Tibial artery (tissue), 4 donors: ENCODE measurements around the gene MAP3K7CL.

Experiments used
- DNase-seq, 2 donors: peaks; one replicate each; pipeline ENCODE4 v3.0.0-alpha.2; 2019
- H3K27ac ChIP-seq, 2 donors: fragments of 200-600 bp; sonication (generic) in 1 of 2; 1 replicate in 1 of 2; 2 replicates in 1 of 2; pipeline ENCODE4 v1.5.1; 2018 to 2019; ENCODE audit warnings: mild to moderate bottlenecking in 1 of 2
- H3K27me3 ChIP-seq, 2 donors: fragments of 200-600 bp; sonication (generic) in 1 of 2; one replicate each; pipeline versions ENCODE4 v1.5.1 to v1.6.0; 2016 to 2019
- H3K36me3 ChIP-seq, 3 donors: fragments of 200-600 bp; sonication (generic) in 2 of 3; one replicate each; pipeline ENCODE4 v1.5.1; 2016 to 2019; ENCODE audit warnings: mild to moderate bottlenecking in 2 of 3
- H3K4me1 ChIP-seq, 4 donors: fragments of 200-600 bp; sonication (generic) in 2 of 4; 1 replicate in 3 of 4; 2 replicates in 1 of 4; pipeline ENCODE4 v1.5.1; 2016 to 2019
- H3K4me3 ChIP-seq, 2 donors: fragments of 200-600 bp; sonication (generic) in 1 of 2; 1 replicate in 1 of 2; 2 replicates in 1 of 2; pipeline ENCODE4 v1.5.1; 2018 to 2019; ENCODE audit warnings: mild to moderate bottlenecking in 2 of 2
- H3K9me3 ChIP-seq, 3 donors: fragments of 200-600 bp; sonication (generic) in 1 of 3; one replicate each; pipeline ENCODE4 v1.5.1; 2016 to 2019
- intact Hi-C: fragments of 100-400 bp; cut with DNase I; formaldehyde crosslinking; loops from one replicate; pipeline ENCODE4 v1.15.0; 2023; ENCODE audit warnings: low total_unique reads
- TF ChIP-seq, protein P1 (sequence below), 2 experiments: fragments of 200-600 bp in 1 of 2; fragments of 450-650 bp in 1 of 2; IDR thresholded peaks; one replicate each; pipeline ENCODE4 v1.5.1; 2017 to 2019; ENCODE audit warnings: antibody characterized with exemption in 2 of 2, mild to moderate bottlenecking in 1 of 2, moderate library complexity in 1 of 2

MAP3K7CL gene

DNA sequence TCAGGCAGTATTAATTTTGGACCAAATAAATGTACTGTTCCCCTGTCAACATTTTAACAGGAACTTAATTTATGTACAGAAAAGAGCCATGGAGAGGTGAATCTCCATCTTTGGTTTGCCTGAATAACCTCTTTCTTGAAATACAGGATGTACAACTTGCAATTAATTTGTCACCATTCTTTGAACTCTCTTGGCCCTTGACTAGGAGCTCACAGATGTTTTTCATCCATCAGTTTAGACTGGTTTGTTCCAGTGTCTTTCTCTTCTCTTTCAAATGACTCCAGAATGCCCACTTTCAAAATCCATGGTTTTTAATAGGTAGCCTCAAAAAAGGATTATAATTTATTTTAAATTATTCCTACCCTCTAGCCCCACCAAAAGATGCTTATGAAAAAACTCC lies 5.0 kb downstream of the MAP3K7CL start:
- intact Hi-C loops = no loop called here
- no peaks in the 10 kb centered on the region for H3K27me3 ChIP-seq
- no peaks in the 10 kb centered on the region for H3K36me3 ChIP-seq
- no peak overlapping the region for H3K4me3 ChIP-seq
- no peak for DNase-seq
- TF ChIP-seq, protein P1, sequence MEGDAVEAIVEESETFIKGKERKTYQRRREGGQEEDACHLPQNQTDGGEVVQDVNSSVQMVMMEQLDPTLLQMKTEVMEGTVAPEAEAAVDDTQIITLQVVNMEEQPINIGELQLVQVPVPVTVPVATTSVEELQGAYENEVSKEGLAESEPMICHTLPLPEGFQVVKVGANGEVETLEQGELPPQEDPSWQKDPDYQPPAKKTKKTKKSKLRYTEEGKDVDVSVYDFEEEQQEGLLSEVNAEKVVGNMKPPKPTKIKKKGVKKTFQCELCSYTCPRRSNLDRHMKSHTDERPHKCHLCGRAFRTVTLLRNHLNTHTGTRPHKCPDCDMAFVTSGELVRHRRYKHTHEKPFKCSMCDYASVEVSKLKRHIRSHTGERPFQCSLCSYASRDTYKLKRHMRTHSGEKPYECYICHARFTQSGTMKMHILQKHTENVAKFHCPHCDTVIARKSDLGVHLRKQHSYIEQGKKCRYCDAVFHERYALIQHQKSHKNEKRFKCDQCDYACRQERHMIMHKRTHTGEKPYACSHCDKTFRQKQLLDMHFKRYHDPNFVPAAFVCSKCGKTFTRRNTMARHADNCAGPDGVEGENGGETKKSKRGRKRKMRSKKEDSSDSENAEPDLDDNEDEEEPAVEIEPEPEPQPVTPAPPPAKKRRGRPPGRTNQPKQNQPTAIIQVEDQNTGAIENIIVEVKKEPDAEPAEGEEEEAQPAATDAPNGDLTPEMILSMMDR (IDR thresholded peaks at IDR 0.05) = no peak
- peaks cover 0 to 36% (median 8%) of the 10 kb centered on the region in 4 donors for H3K4me1 ChIP-seq
- H3K9me3 ChIP-seq = no peaks in the 10 kb centered on the region
- H3K27ac ChIP-seq = no peak overlapping the region

DNA sequence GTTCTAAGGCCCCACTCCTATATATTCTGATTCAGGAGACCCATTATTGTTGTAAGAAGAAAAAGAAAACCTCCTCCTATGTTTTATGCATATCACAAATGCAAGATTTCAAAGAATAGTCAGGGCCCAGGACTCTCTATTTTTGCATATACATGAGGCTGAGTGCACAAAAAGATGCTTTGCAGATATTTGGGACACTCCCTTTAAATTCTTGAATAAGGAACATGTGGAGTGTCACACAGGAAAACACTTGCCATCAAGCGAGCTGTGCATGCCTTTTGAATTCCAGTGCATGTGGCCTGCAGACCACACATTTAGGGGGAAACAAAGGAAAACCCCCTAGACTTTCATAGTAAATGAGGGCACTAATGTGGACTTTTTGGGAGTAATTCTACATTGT lies 5.6 kb downstream of the MAP3K7CL start:
- Histone ChIP-seq H3K4me3 (no peak overlapping the region), H3K9me3 (no peaks in the 10 kb centered on the region), H3K4me1 (peaks cover 0 to 31% (median 3%) of the 10 kb centered on the region in 4 donors), H3K27ac (no peak overlapping the region), H3K36me3 (no peaks in the 10 kb centered on the region), H3K27me3 (no peaks in the 10 kb centered on the region)
- no peak for DNase-seq
- TF ChIP-seq, protein P1 (IDR thresholded peaks at IDR 0.05) = no peak
- intact Hi-C loops = no loop called here

DNA sequence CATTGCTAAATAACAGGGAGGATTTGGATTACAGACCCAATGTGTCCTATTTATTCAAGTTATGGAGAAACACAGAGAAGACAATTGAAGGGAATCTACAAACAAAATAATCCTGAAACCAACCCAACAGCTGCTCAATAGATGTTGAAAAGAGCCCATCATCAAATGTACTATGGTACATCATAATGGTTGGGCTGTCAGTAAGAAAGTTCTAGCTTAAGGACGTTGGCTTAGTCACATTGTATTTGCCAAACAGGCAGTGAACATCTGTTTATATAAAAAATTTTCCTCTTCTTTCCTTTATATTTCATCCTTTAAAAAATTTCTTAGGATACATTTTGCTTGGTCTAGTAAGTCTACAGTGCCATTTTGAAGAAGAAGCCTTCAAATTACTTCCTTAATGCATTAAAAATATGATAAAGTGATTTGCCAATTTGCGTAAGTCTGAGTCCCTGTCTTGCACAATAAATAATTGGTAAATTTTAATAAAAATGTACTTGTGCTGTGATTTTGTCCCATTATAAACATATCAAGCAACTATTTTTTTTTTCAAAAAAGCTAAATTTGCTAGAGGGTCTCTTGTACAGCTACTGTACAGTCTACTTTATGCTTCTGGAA lies 14.4 kb downstream of the MAP3K7CL start:
- H3K27me3 ChIP-seq = no peaks in the 10 kb centered on the region
- H3K36me3 ChIP-seq = no peaks in the 10 kb centered on the region
- intact Hi-C loops = no loop called here
- no peaks in the 10 kb centered on the region for H3K9me3 ChIP-seq
- H3K4me1 ChIP-seq = peaks cover 0 to 68% (median 41%) of the 10 kb centered on the region in 4 donors
- TF ChIP-seq, protein P1 (IDR thresholded peaks at IDR 0.05) = no peak
- DNase-seq = no peak
- H3K4me3 ChIP-seq = peak overlapping the region; percentile 1 to 13
- H3K27ac ChIP-seq = peak overlapping the region; percentile 65 to 66

DNA sequence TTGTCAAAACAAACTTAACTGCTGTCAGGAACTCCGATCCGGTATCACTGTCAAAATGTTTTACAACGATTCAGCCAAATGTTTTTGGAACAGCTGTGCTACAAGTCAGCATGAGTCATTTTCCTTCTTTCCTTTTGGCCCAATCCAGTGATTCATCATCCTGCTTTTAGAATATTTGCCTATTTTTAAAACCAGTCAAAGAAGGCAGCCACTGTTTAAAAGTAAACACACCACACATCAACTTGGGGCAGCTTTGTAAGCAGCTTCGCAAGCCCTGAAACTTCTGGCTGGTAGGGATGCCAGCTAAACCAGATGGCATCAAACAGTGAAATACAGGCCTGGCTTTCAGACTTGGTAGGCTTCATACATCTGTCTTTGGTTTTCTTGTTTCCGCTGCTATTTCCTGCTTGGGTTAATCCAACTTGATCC lies 14.9 kb downstream of the MAP3K7CL start:
- Histone ChIP-seq H3K36me3 (no peaks in the 10 kb centered on the region), H3K4me1 (peaks cover 0 to 73% (median 45%) of the 10 kb centered on the region in 4 donors), H3K27ac (peak overlapping the region; percentile 65 to 66), H3K4me3 (peak overlapping the region; percentile 1 to 13), H3K27me3 (no peaks in the 10 kb centered on the region), H3K9me3 (no peaks in the 10 kb centered on the region)
- DNase-seq = peak; percentile 27 to 73
- intact Hi-C loops = no loop called here
- TF ChIP-seq, protein P1 (IDR thresholded peaks at IDR 0.05) = no peak

DNA sequence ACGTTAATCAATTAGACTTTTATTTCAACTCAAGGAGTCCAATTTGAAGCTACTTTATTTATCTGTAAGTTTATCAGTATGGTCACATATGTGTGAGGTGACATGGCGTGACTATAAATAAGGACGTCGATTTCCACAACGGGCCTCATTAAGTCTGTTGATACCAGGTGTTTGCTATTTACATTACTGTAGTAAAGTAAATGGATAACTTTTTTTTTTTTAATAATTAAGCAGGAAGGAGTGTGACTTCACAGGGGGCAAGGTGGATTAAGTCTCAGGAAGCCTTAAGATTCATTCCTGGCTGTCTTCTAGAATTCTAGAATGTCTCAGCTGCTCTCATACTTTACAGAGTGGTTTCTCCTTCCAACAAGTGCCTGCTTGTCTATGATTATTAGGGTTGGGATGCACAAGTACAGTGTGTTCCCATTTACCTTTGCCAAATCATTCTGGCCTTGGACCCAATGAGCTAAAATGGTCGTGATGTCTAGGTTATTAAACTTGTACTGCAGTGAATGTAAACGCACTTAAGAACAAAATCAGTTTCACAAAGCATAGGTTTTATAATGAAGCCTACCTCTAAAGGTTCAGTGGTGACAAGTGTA lies 15.5 kb downstream of the MAP3K7CL start:
- Histone ChIP-seq H3K4me1 (peaks cover 0 to 79% (median 45%) of the 10 kb centered on the region in 4 donors), H3K36me3 (no peaks in the 10 kb centered on the region), H3K27ac (peak overlapping the region; percentile 65 to 66), H3K9me3 (no peaks in the 10 kb centered on the region), H3K4me3 (no peak overlapping the region), H3K27me3 (no peaks in the 10 kb centered on the region)
- TF ChIP-seq, protein P1 (IDR thresholded peaks at IDR 0.05) = no peak
- no peak for DNase-seq
- intact Hi-C loops = no loop called here
